HG02759 (cell line): ENCODE measurements around the gene KIF6.
A peak's percentile ranks its signal among the peaks of the same experiment; 100 is the strongest.

Experiments
- ATAC-seq: cut with Tn5 transposase; IDR thresholded peaks from one replicate; pipeline ENCODE4 v1.9.1; 2021; ENCODE audit warnings: mild to moderate bottlenecking, moderate library complexity; ENCODE audit not compliant: unreplicated experiment

The KIF6 gene

DNA sequence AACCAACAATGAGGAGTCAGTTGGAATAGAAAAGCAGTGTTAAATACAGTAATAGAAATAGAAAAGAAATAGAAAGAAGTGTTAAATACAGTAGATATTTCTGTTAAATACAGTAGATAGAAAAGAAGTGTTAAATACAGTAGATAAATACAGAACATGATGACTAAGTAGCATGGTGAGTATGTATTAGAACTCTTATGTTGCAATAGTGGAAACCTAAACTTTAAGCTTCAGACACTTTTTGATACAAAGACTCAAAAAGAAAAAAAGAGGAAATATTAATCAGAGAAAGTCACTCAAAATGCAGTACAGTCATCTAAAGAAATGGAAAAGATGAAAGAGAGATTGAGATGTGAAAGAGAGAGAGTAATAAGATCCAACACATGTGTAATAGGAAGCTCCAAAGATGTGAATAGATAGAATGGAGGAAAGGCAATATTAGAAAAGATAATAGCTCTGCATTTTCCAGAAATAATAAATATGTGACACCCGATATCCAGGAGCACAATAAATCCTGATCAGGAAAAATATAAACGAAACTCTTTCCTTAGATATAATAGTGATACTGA is 271.2 kb downstream of the KIF6 start:
- ATAC-seq: no peak

DNA sequence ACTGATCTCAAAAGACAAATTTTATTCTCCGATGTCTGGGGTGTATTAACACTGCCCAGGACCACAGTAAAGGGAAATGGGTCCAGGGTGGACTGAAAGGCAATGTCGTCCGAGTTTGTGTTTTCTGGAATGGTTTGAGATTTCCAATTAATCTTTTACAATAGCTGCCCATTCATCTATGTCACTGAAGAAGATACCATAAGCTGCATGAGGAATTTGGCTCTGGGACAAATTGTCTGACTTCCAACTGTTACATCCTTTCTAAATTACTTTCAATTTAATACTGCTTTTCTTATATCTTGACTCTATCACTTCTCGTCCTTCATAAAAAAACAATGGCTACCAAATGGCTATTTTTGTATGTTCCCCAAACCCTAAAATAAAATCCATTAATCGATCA is 272.0 kb downstream of the KIF6 start:
- ATAC-seq: no peak

DNA sequence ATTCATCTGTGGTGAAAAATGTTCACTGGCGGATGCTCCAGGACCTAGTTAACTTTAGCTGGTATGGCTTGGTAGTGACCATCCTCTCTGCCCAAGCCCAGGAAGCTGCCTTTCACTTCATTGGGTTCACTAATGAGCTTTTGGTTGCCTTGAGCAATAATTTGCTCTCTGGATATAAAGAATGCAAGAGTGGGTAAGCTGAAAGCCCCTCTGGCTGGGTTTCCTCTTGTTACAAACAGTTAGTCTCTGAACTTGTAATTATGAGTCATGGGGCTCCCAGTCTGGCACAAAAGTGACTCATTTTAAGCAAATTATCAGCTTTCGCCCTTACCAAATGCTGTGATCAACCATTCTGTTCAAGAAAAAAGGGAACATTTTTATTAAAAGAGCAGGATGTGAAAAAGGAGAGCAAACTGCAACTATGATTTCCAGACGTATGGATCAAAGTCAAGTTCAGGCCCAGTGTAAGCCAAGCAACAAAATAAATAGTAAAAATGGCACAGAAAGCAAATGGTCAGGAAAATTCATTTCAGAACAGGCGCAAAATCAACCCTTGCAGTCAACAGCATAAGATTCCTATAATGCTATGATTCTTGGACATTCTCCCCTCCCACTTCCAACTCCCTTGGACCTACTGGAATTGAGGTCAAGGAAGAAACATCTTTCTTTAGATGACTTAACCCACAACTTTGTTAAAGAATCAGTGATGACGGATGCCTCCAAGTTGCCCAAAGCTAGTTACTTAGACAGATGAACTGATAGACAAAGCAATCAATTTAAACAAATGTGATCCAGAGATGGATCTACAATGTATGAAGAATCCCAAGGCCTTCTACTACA is 272.7 kb downstream of the KIF6 start:
- ATAC-seq: no peak

DNA sequence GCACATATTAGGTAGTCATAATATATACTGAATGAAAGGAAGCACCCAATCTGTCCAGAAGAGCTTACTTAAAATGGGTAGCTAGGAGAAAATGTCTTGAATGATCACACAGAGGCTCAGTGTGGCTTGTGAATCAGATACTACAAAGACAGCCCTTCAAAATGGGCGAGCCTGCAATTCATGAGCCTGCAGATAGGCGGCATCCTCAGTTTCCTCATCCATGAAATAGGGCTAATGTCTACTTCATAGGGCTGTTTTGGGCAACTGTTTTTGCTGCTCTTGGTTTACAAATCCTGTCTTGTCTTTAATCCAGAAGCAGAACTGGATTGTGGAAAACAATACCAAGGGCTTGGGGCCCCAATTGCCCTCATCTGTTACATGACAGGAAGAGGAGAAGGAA is 273.4 kb downstream of the KIF6 start:
- ATAC-seq: no peak

DNA sequence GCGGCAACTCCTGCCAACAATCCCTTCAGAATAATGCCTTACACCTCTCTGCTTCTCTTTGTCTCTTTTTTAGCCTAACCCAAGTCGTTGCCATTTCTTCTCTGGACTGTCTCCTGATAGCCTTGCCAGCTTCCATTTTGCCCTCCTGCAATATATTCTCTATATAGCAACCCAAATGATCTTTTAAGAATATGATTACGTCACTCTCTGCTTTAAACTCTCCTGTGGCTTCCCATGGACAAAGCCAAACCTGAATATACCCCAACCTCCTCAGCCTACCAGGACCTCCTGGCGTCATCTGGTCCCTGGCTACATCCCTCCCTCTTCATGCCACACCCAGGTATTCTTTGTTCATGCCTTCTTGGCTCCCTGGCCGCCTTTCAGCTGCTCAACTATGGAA is 276.2 kb downstream of the KIF6 start:
- ATAC-seq: no peak

DNA sequence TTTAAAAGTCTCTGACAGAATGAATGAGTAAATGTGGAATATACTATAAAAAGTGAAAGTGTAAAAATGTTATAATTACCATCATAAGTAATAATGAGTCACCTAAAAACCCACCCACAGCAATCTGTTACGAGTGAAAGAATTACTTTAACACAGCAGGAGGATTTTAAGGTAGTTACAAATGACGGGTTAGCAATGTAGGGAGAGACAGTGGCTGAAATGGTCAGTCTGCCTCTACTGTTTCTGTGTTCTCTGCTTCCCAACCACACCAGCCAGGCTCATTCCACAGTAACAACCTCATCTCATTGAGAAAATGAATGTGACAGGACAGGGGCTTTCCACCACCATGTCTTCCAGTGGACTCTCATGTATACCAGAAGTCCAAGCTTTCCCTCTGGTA is 278.3 kb downstream of the KIF6 start:
- ATAC-seq: no peak

- no peak for ATAC-seq
Measured at GRCh38 chr6:39445667-39446066, 279.5 kb downstream of the KIF6 start.

DNA sequence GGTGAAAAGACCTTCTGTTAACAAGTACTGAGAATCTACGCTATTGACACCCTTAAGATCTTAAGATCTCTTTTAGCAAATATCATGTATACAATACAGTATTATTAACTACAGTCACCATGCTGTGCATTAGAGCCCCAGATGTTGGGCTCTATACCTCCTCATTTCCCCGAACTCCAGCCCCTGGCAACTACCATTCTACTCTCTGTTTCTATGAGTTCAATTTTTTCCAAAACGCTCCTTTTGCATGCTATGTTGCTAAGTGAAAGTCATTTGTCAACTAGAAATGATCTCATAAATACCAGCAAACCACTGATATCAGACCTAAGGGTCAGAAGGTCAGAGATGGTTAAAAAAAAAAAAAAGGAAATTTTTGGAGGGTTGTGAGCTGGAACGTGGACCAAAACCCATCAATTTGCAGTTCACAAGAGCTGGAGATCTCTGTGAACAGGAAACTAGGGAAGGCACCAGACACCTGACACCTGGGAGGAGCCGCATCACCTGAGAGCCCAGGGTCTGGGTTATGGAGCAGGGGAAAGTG is 280.7 kb downstream of the KIF6 start:
- no peak for ATAC-seq

GRCh38 chr6:39441986-39442385 is 283.2 kb downstream of the KIF6 start:
- no peak for ATAC-seq

- ATAC-seq: no peak
Measured at GRCh38 chr6:39441301-39441700, 283.9 kb downstream of the KIF6 start.

- ATAC-seq: no peak
Measured at GRCh38 chr6:39440039-39440426, 285.2 kb downstream of the KIF6 start.

- no peak for ATAC-seq
Measured at GRCh38 chr6:39439342-39440038, 285.7 kb downstream of the KIF6 start.

DNA sequence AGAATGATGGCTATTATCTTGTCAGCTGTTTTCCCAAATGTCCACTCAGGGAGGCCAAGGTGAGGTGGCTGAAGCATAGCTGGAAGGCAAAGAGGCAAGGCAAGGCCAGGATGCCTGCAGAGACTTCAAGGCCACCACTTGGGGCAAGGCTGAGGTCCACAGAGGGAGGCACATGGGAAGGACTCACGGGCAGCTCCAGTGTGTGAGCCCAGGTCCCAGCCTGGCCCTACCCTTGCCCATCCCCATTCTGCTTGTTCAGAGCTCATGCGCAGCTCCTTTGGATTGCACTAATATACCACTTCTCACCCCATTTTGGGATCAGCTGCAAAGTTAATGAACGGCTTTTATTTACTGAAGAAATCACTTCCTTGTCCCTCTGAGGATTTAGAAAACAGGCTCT is 291.6 kb downstream of the KIF6 start:
- ATAC-seq: no peak

DNA sequence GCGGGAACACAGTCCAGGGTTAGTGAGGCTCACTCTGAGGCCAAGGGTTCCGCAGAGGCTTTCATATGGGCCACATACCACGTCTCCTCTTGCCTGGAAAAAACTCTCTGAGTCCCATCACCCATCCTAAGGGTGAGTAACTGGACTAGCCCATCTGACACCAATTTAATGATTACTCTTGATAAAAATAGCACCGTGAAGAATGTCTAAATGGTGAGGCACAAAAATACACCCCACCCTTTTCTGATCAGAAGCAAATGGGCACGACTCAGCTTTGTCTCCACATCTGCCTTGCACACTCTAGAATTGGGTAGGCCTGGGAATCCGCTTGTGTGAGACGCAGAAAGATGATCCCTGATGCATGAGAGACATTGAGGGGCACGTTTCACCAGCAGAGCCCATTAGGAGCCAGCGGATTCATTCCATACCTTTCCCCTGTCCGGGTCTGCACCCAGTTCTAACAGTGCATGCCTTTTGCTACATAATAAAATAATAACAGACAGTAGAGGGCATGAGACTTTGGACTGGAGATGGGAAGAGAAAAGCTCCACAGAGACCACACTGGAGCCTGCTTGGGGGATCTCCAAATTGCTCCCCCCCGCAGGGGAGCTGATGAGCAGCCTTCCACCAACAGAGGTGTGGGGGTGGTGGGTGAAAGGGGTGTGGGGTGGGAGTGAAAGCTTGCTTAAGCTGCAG is 292.7 kb downstream of the KIF6 start:
- no peak for ATAC-seq

GRCh38 chr6:39430871-39431523 is 294.2 kb downstream of the KIF6 start:
- ATAC-seq: no peak

DNA sequence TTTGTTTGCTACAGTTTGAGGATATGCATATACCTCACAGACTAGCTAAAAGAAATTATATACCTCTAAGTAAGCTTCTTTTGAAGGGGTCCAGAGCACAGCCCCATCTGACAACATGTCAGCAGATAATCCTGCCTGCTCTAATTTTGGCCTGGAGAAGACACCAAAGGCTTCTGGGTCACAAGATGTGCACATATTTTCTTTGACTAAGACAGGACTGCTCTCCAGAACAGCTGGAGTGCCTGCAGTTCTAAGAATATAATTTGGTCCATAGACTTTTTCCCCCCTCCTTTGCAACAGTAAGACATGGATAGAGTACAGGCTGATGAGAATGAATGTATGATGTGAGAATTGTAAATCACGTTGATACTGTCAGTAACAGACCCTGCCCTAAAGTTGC is 294.8 kb downstream of the KIF6 start:
- ATAC-seq: no peak

DNA sequence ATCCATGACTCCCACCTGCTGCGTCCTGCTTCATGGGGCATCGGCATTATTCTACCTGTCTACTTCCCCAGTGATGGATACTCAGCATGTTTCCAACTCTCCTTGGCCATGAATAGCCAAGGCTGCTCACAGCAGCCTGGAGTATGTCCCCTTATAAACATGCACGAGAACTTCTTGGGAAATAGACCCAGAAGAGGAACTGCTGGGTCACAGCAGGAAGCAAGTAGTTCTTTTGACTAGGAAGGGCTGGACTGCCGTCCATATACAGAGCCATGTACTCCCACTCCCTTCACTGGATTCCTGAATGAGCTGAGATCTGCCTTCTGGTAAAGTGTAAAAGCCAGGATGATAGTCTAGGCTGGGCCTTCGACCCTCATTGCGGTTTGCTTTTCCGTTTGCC is 296.4 kb downstream of the KIF6 start:
- no peak for ATAC-seq

DNA sequence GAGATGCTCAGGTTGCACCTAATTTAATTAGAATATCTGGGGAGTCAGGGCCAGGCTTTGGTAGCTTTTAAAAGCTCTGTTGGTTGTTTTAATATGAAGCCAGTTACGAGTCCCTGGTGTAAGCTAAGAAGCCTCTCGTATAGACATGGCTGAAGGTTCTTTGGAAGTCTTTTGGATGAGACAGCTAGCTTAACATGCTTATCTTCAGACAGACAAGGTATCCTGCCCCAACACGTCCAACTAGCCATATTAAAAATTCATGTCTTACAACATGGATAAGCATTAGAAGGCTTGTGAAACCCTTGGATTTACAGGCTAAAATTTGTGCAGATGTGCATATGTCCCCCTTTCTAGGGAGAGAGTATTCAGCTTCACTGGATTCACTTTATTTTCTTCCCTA is 297.1 kb downstream of the KIF6 start:
- ATAC-seq: no peak

DNA sequence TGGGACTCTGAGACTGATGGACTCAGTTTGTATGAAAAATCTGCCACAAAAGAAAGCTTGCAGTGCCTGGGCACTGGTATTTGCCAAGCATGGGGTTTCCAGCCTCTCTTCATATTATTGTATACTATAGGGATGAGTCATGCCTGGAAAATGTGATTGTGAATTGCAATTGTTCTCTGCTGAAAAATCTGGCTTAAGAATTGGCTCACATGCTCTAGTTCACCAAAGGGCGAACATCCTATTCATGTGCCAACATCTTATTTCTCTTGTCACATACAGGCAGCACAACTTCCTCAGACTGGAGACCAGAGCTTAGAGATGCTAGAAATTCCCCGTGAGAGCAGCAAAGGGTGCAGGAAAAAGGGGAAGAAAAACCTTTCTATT is 299.1 kb downstream of the KIF6 start:
- ATAC-seq: peak; percentile 71

DNA sequence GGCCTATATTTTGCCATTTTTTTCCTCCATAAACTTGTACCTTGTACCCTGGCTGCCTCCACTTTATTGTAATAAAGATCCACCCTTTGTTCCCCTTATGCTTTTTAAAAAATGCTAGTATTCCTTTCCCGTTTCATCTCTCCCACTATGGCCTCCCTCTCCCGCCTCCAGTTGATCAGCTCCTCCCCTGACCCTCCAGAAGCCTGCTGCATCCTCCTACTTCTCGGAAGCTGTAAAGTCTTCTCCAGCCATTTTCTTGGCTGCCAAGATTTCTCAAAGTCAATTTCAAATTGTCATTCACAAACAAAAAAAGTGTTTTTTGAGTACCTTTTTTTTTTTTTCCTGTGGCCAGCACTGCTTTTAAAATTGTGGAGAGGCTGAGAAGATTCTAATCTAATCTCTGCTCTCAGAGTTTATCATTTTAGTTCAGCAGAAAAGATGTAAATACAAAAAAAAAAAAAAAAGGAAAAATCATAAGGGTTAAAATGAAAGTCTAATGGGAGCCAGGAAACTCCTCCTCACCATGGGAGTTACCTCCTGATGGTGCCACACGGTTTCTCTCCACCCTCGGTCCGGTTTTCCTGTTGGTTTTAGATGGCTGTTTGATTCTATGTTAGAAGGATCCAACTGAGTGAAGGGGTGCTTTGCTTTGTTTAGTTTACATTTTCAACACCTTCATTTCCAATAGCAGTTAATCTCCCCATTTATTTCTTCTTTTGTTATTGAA is 299.7 kb downstream of the KIF6 start:
- no peak for ATAC-seq
